HepG2 (cell line): ENCODE results near the gene GLIS1. TPM values are rescaled to one million over a fixed set of nuclear protein-coding genes. Genes with fewer than 3 reads are reported as not detected.

Experiments used
- ATAC-seq: fragments of 200-7000 bp; cut with Tn5 transposase; 3 replicates; pipeline ENCODE4 v1.9.1; 2020; ENCODE audit warnings: mild to moderate bottlenecking, moderate library complexity
- BruUV-seq: library from RNA; stranded (reverse); fragments of 400-500 nt; replicated peaks from 2 replicates; lab custom pipeline; 2021; lab: Mats Ljungman, UMichigan
- CTCF ChIA-PET: fragments of 300-600 bp; formaldehyde crosslinking; extraction: SDS; loops from one replicate; lab custom pipeline; 2021; ENCODE audit warnings: low total read pairs, inconsistent platforms, low intra/inter-chr PET ratio; lab: Yijun Ruan, JAX
- POLR2A ChIA-PET: fragments of 350-600 bp; sonication (Branson Sonifier 250); formaldehyde crosslinking; loops from one replicate; lab custom pipeline; 2020; ENCODE audit warnings: antibody characterized with exemption, inconsistent platforms; lab: Yijun Ruan, JAX
- DNase-seq: peaks from one replicate; pipeline ENCODE4 v3.0.0-alpha.2; 2015; ENCODE audit warnings: low spot score
- FAIRE-seq: peaks from 3 replicates; lab custom pipeline; 2011; peaks lifted over from hg19 to GRCh38; lab: Jason Lieb, UNC
- H2AFZ ChIP-seq: one replicate; pipeline ENCODE4 v1.6.1; 2011; ENCODE audit warnings: low read length, inconsistent platforms
- H3K27ac ChIP-seq: fragments of 300-600 bp; 3 replicates; pipeline ENCODE4 v1.8.0; 2011; ENCODE audit warnings: mixed run types, mild to moderate bottlenecking, mixed read lengths, low read length, inconsistent platforms; ENCODE audit not compliant: insufficient read depth; ENCODE audit errors: extremely low read length
- H3K27me3 ChIP-seq, 2 experiments: fragments of 200-600 bp in 1 of 2; 2 replicates in 1 of 2; 3 replicates in 1 of 2; pipeline versions ENCODE4 v1.6.0 to v1.8.0; 2011; ENCODE audit warnings: low read length in 2 of 2, mild to moderate bottlenecking in 2 of 2, moderate library complexity in 2 of 2, inconsistent platforms in 1 of 2; ENCODE audit not compliant: insufficient read depth in 2 of 2, control insufficient read depth in 1 of 2
- H3K36me3 ChIP-seq, 2 experiments: fragments of 200-600 bp in 1 of 2; replicated peaks in 1 of 2; 2 replicates in 1 of 2; 3 replicates in 1 of 2; pipeline versions ENCODE4 v1.5.1 to v1.8.0; 2011; ENCODE audit warnings: low read length in 2 of 2, inconsistent platforms in 1 of 2; ENCODE audit not compliant: insufficient read depth in 2 of 2, control insufficient read depth in 1 of 2
- H3K4me1 ChIP-seq: 2 replicates; pipeline ENCODE4 v1.5.1; 2012; ENCODE audit warnings: low read length, inconsistent platforms; ENCODE audit not compliant: insufficient read depth
- H3K4me2 ChIP-seq: 2 replicates; pipeline ENCODE4 v1.6.0; 2011; ENCODE audit warnings: low read depth, low read length, inconsistent platforms
- H3K4me3 ChIP-seq, 3 experiments: fragments of 200-600 bp in 1 of 3; sonication (generic), shearing (Covaris generic) in 1 of 3; replicated peaks in 1 of 3; 2 replicates each; pipeline ENCODE4 v1.5.1; 2011 to 2016; ENCODE audit warnings: low read length in 3 of 3, inconsistent platforms in 2 of 3, low read depth in 2 of 3, mild to moderate bottlenecking in 2 of 3, control low read depth in 1 of 3, mixed read lengths in 1 of 3; ENCODE audit not compliant: insufficient read depth in 1 of 3
- H3K79me2 ChIP-seq: one replicate; pipeline ENCODE4 v1.6.1; 2011; ENCODE audit warnings: low read length, inconsistent platforms; ENCODE audit not compliant: insufficient read depth
- H3K9ac ChIP-seq: 2 replicates; pipeline ENCODE4 v1.6.0; 2011; ENCODE audit warnings: mild to moderate bottlenecking, low read depth, low read length, inconsistent platforms; ENCODE audit not compliant: insufficient read depth
- H3K9me3 ChIP-seq: 2 replicates; pipeline ENCODE4 v1.5.1; 2012; ENCODE audit warnings: mild to moderate bottlenecking, low read length
- H4K20me1 ChIP-seq: 2 replicates; pipeline ENCODE4 v1.6.0; 2011; ENCODE audit warnings: inconsistent platforms, mild to moderate bottlenecking, low read length, moderate library complexity; ENCODE audit not compliant: insufficient read depth
- ELF4 ChIP-seq: sonication (generic); formaldehyde crosslinking; IDR thresholded peaks from 2 replicates; pipeline ENCODE4 v1.5.0; 2020; ENCODE audit warnings: missing genetic modification reagents, mild to moderate bottlenecking, moderate library complexity, borderline replicate concordance
- ERF ChIP-seq: IDR thresholded peaks from 2 replicates; pipeline ENCODE4 v1.6.1; 2018; ENCODE audit warnings: missing biosample characterization, missing genetic modification reagents
- HNF4A ChIP-seq: sonication (generic); formaldehyde crosslinking; IDR thresholded peaks from 2 replicates; pipeline ENCODE4 v1.4.0; 2020; ENCODE audit warnings: missing genetic modification reagents
- MEIS2 ChIP-seq: sonication (generic); formaldehyde crosslinking; IDR thresholded peaks from 2 replicates; pipeline ENCODE4 v1.9.0; 2021; ENCODE audit warnings: mild to moderate bottlenecking, missing genetic modification reagents
- THAP11 ChIP-seq: IDR thresholded peaks from 2 replicates; pipeline ENCODE4 v1.6.1; 2016; ENCODE audit warnings: missing biosample characterization, missing genetic modification reagents
- ZNF570 ChIP-seq: sonication (generic); formaldehyde crosslinking; IDR thresholded peaks from 2 replicates; pipeline ENCODE4 v1.4.0; 2020; ENCODE audit warnings: mild to moderate bottlenecking, missing genetic modification reagents, borderline replicate concordance
- WGBS: methylation state at CpG from one replicate; pipeline ENCODE4 v1.1.6; 2017; ENCODE audit warnings: low lambda C conversion rate; 5-methylcytosine and 5-hydroxymethylcytosine counted together
- in situ Hi-C: cut with HindIII; loops from 2 replicates; pipeline ENCODE4 v1.10.0; 2017; ENCODE audit warnings: low pct_unique_long_range_greater_than_20kb; ENCODE audit not compliant: extremely low pct_ligation_motif_present
- intact Hi-C: fragments of 100-400 bp; cut with micrococcal nuclease; formaldehyde crosslinking; loops from one replicate; pipeline ENCODE4 v1.10.0; 2022; ENCODE audit not compliant: unreplicated experiment
- polyA plus RNA-seq, 8 experiments: library from polyadenylated mRNA; depleted of rRNA in 3 of 8; stranded (reverse) in 7 of 8; unstranded in 1 of 8; fragments of >200 nt; fragmentation: Illumina TruSeq in 4 of 8; extraction: Trizol in 4 of 8; gene quantifications; 2 replicates each; pipeline versions ENCODE4 v1.2.1 to v1.2.3, GENCODE V29; 2011 to 2016; ENCODE audit warnings: low read depth in 4 of 8, missing spikeins in 1 of 8, mixed read lengths in 1 of 8; ENCODE audit not compliant: insufficient read depth in 1 of 8
- total RNA-seq, 5 experiments: library from RNA; depleted of rRNA; stranded (reverse); fragments of >200 nt; fragmentation: Illumina TruSeq; extraction: Trizol; gene quantifications; 2 replicates each; pipeline ENCODE4 v1.2.3, GENCODE V29; 2016; ENCODE audit warnings: low read depth in 1 of 5
- TF ChIP-seq, protein P1 (sequence below): sonication (generic); formaldehyde crosslinking; IDR thresholded peaks from 2 replicates; pipeline ENCODE4 v1.4.0; 2020; ENCODE audit warnings: missing genetic modification reagents
- TF ChIP-seq, protein P2 (sequence below): sonication (generic); formaldehyde crosslinking; IDR thresholded peaks from 2 replicates; pipeline ENCODE4 v1.4.0; 2020; ENCODE audit warnings: missing genetic modification reagents
- TF ChIP-seq, protein P3 (sequence below): sonication (generic); formaldehyde crosslinking; IDR thresholded peaks from 2 replicates; pipeline ENCODE4 v1.4.0; 2020; ENCODE audit warnings: missing genetic modification reagents, mild to moderate bottlenecking, borderline replicate concordance

The GLIS1 gene
- total and polyA plus RNA-seq, 2 of the 13 experiments (the other 11 are each of a cell fraction or from before 2014, with no cell fraction given) = 0.03 TPM; not detected in 1

DNA sequence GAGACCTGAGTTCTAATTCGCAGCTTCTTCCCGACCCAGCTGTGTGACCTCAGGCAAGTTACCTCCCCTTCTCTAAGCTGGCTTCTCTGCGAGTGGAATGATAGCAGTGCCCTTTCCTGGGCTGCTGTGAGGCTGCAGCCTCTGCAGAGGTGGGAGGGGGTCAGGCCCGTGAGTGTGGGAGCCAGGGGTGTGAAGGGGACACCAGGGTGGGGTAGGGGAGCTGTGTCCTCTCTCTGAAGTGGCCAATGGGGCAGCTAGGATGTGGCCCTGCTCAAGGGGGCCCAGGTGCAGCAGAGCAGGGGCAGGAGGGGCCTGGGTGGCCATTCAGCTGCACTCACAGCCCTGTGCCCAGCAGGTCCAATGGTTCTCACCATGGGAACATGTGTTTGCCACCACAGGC, 255.3 kb downstream of the GLIS1 start (continued):
- TF ChIP-seq ELF4 (CRISPR knock-in tag) = no peak
- TF ChIP-seq THAP11 (CRISPR knock-in tag) = no peak
- TF ChIP-seq, protein P1, sequence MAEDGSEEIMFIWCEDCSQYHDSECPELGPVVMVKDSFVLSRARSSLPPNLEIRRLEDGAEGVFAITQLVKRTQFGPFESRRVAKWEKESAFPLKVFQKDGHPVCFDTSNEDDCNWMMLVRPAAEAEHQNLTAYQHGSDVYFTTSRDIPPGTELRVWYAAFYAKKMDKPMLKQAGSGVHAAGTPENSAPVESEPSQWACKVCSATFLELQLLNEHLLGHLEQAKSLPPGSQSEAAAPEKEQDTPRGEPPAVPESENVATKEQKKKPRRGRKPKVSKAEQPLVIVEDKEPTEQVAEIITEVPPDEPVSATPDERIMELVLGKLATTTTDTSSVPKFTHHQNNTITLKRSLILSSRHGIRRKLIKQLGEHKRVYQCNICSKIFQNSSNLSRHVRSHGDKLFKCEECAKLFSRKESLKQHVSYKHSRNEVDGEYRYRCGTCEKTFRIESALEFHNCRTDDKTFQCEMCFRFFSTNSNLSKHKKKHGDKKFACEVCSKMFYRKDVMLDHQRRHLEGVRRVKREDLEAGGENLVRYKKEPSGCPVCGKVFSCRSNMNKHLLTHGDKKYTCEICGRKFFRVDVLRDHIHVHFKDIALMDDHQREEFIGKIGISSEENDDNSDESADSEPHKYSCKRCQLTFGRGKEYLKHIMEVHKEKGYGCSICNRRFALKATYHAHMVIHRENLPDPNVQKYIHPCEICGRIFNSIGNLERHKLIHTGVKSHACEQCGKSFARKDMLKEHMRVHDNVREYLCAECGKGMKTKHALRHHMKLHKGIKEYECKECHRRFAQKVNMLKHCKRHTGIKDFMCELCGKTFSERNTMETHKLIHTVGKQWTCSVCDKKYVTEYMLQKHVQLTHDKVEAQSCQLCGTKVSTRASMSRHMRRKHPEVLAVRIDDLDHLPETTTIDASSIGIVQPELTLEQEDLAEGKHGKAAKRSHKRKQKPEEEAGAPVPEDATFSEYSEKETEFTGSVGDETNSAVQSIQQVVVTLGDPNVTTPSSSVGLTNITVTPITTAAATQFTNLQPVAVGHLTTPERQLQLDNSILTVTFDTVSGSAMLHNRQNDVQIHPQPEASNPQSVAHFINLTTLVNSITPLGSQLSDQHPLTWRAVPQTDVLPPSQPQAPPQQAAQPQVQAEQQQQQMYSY (CRISPR knock-in tag) = no peak

DNA sequence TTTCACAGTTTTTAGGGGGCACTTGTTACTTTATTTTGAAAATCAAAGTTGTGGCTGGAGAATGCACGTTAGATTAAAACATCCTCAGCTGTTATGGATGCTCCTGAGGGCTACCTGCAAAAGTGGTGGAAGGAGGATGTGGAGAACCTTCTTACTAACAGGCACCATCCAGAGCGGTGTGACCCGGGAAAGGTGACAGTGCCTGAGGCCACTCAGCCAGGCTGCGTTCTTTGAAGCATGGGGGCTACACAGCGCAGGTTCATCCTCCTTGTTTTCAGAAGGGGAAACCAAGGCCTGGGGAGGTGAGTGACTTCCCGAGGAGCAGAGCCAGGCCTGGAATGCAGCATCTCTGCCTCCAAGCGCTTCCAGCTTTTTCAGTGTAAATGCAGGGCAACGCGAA, 255.8 kb downstream of the GLIS1 start:
- DNase-seq (no peak), FAIRE-seq (no peak), ATAC-seq (no peak)
- no peak overlapping the region for H3K9ac ChIP-seq
- ChIA-PET POLR2A (no interaction called here), CTCF (no interaction called here)
- intact Hi-C loops = no loop called here
- H3K4me1 ChIP-seq = no peaks in the 10 kb centered on the region
- H3K79me2 ChIP-seq = no peaks in the 10 kb centered on the region
- no peaks in the 10 kb centered on the region for H3K9me3 ChIP-seq
- H3K4me3 ChIP-seq = no peak overlapping the region
- BruUV-seq = no TSS peak
- no peaks in the 10 kb centered on the region for H3K36me3 ChIP-seq
- no peak overlapping the region for H3K4me2 ChIP-seq
- no peak overlapping the region for H2AFZ ChIP-seq
- WGBS = 10% methylated on average over 3 of the region's 9 CpGs
- in situ Hi-C loops = no loop called here
- H4K20me1 ChIP-seq = no peaks in the 10 kb centered on the region
- H3K27ac ChIP-seq = no peak overlapping the region
- H3K27me3 ChIP-seq = peaks cover 1 to 59% of the 10 kb centered on the region in 2 experiments; a peak in 4 of 5 replicates
- TF ChIP-seq THAP11 (CRISPR knock-in tag) (no peak), MEIS2 (CRISPR knock-in tag) (no peak), ZNF570 (CRISPR knock-in tag) (no peak), ELF4 (CRISPR knock-in tag) (no peak), ERF (CRISPR knock-in tag) (no peak), HNF4A (CRISPR knock-in tag) (no peak)
- TF ChIP-seq, protein P2, sequence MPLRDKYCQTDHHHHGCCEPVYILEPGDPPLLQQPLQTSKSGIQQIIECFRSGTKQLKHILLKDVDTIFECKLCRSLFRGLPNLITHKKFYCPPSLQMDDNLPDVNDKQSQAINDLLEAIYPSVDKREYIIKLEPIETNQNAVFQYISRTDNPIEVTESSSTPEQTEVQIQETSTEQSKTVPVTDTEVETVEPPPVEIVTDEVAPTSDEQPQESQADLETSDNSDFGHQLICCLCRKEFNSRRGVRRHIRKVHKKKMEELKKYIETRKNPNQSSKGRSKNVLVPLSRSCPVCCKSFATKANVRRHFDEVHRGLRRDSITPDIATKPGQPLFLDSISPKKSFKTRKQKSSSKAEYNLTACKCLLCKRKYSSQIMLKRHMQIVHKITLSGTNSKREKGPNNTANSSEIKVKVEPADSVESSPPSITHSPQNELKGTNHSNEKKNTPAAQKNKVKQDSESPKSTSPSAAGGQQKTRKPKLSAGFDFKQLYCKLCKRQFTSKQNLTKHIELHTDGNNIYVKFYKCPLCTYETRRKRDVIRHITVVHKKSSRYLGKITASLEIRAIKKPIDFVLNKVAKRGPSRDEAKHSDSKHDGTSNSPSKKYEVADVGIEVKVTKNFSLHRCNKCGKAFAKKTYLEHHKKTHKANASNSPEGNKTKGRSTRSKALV (CRISPR knock-in tag) = no peak
- TF ChIP-seq, protein P3, sequence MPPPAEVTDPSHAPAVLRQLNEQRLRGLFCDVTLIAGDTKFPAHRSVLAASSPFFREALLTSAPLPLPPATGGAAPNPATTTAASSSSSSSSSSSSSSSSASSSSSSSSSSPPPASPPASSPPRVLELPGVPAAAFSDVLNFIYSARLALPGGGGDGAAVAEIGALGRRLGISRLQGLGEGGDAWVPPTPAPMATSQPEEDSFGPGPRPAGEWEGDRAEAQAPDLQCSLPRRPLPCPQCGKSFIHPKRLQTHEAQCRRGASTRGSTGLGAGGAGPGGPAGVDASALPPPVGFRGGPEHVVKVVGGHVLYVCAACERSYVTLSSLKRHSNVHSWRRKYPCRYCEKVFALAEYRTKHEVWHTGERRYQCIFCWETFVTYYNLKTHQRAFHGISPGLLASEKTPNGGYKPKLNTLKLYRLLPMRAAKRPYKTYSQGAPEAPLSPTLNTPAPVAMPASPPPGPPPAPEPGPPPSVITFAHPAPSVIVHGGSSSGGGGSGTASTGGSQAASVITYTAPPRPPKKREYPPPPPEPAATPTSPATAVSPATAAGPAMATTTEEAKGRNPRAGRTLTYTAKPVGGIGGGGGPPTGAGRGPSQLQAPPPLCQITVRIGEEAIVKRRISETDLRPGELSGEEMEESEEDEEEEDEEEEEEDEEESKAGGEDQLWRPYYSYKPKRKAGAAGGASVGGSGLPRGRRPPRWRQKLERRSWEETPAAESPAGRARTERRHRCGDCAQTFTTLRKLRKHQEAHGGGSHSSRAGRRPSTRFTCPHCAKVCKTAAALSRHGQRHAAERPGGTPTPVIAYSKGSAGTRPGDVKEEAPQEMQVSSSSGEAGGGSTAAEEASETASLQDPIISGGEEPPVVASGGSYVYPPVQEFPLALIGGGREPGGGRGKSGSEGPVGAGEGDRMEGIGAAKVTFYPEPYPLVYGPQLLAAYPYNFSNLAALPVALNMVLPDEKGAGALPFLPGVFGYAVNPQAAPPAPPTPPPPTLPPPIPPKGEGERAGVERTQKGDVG = no peak
